Spinal cord (tissue), 10 donors: ENCODE data around the gene ZNF775. TPM values are rescaled to one million over a fixed set of nuclear protein-coding genes. Genes with fewer than 3 reads are reported as not detected.

Source experiments
- DNase-seq, 6 donors: peaks; one replicate each; pipeline versions ENCODE4 v3.0.0 to v3.0.0-alpha.2; 2013 to 2015; ENCODE audit warnings: low spot score in 6 of 6, low read depth in 4 of 6
- H3K27ac ChIP-seq: one replicate; pipeline ENCODE4 v1.5.1; 2013; ENCODE audit warnings: low read depth, low read length, control low read depth
- H3K27me3 ChIP-seq: one replicate; pipeline ENCODE4 v1.6.1; 2013; ENCODE audit warnings: low read length; ENCODE audit not compliant: control insufficient read depth, insufficient read depth
- H3K36me3 ChIP-seq: one replicate; pipeline ENCODE4 v1.6.1; 2013; ENCODE audit warnings: low read length; ENCODE audit not compliant: control insufficient read depth, insufficient read depth
- H3K4me1 ChIP-seq: one replicate; pipeline ENCODE4 v1.6.1; 2013; ENCODE audit warnings: low read length; ENCODE audit not compliant: control insufficient read depth, insufficient read depth
- H3K4me3 ChIP-seq: one replicate; pipeline ENCODE4 v1.5.1; 2013; ENCODE audit warnings: low read depth, low read length, control low read depth
- H3K9me3 ChIP-seq: one replicate; pipeline ENCODE4 v1.6.1; 2013; ENCODE audit warnings: low read length; ENCODE audit not compliant: control insufficient read depth, insufficient read depth
- WGBS: methylation state at CpG from one replicate; pipeline ENCODE4 v1.1.5; 2013; ENCODE audit warnings: missing lambda C conversion rate; ENCODE audit not compliant: insufficient coverage; 5-methylcytosine and 5-hydroxymethylcytosine counted together
- polyA plus RNA-seq, 2 donors: library from polyadenylated mRNA; unstranded; fragments of 120-200 nt; gene quantifications; one replicate each; pipeline ENCODE4 v1.2.1, GENCODE V29; 2013; ENCODE audit not compliant: insufficient read length in 2 of 2
- total RNA-seq, 2 donors: library from RNA; depleted of rRNA in 1 of 2; stranded (reverse); fragments of 120-200 nt in 1 of 2; fragments of >200 nt in 1 of 2; gene quantifications; one replicate each; pipeline versions ENCODE4 v1.2.3 to v1.2.4, GENCODE V29; 2013 to 2014
- donor health status: healthy.

Gene ZNF775
- total and polyA plus RNA-seq, 4 donors, result 7.3 to 19.1 (median 14.0) TPM

GRCh38 chr7:150403376-150404171, 24.4 kb downstream of the ZNF775 start:
- H3K4me3 ChIP-seq, result no peak overlapping the region
- H3K4me1 ChIP-seq, result peaks cover 57% of the 10 kb centered on the region
- peaks cover 30% of the 10 kb centered on the region for H3K36me3 ChIP-seq
- no peak overlapping the region for H3K27ac ChIP-seq
- DNase-seq, result no peak
- H3K27me3 ChIP-seq, result no peaks in the 10 kb centered on the region
- no peaks in the 10 kb centered on the region for H3K9me3 ChIP-seq
- WGBS, result 70% methylated on average over 9 of the region's 13 CpGs

- Histone ChIP-seq H3K9me3 (no peaks in the 10 kb centered on the region), H3K4me3 (peak overlapping the region; percentile 71), H3K27me3 (no peaks in the 10 kb centered on the region), H3K27ac (peak overlapping the region; percentile 91), H3K36me3 (peaks cover 29% of the 10 kb centered on the region), H3K4me1 (peaks cover 53% of the 10 kb centered on the region)
- 52% methylated on average over 3 of the region's 16 CpGs for WGBS
- DNase-seq, result no peak
Observed at GRCh38 chr7:150404172-150404804, 25.2 kb downstream of the ZNF775 start.

GRCh38 chr7:150404805-150405583, 25.9 kb downstream of the ZNF775 start:
- Histone ChIP-seq H3K36me3 (peaks cover 32% of the 10 kb centered on the region), H3K4me1 (peaks cover 47% of the 10 kb centered on the region), H3K9me3 (no peaks in the 10 kb centered on the region), H3K27ac (peak overlapping the region; percentile 91), H3K4me3 (peak overlapping the region; percentile 71), H3K27me3 (no peaks in the 10 kb centered on the region)
- DNase-seq, result peak in 5 of 6 donors; percentile 69 to 95 (median 79)
- under 1% methylated on average over 86 of the region's 86 CpGs for WGBS

- peak in 1 of 6 donors; percentile 43 for DNase-seq
- WGBS, result 5% methylated on average over 35 of the region's 35 CpGs
- no peaks in the 10 kb centered on the region for H3K9me3 ChIP-seq
- peaks cover 37% of the 10 kb centered on the region for H3K36me3 ChIP-seq
- H3K4me1 ChIP-seq, result peaks cover 49% of the 10 kb centered on the region
- peak overlapping the region; percentile 87 for H3K27ac ChIP-seq
- no peaks in the 10 kb centered on the region for H3K27me3 ChIP-seq
- H3K4me3 ChIP-seq, result peak overlapping the region; percentile 71
Observed at GRCh38 chr7:150405584-150406311, 26.6 kb downstream of the ZNF775 start.

GRCh38 chr7:150406312-150406566, 27.1 kb downstream of the ZNF775 start:
- Histone ChIP-seq H3K27ac (peak overlapping the region; percentile 87), H3K4me1 (peaks cover 54% of the 10 kb centered on the region), H3K27me3 (no peaks in the 10 kb centered on the region), H3K4me3 (peak overlapping the region; percentile 71), H3K36me3 (peaks cover 38% of the 10 kb centered on the region), H3K9me3 (no peaks in the 10 kb centered on the region)
- 17% methylated on average over 2 of the region's 2 CpGs for WGBS
- no peak for DNase-seq

- DNase-seq, result peak in 1 of 6 donors; percentile 5
- Histone ChIP-seq H3K9me3 (no peaks in the 10 kb centered on the region), H3K27ac (peak overlapping the region; percentile 87), H3K4me3 (no peak overlapping the region), H3K36me3 (peaks cover 44% of the 10 kb centered on the region), H3K4me1 (peaks cover 59% of the 10 kb centered on the region), H3K27me3 (no peaks in the 10 kb centered on the region)
- 51% methylated on average over 7 of the region's 10 CpGs for WGBS
Observed at GRCh38 chr7:150406567-150407421, 27.7 kb downstream of the ZNF775 start.

GRCh38 chr7:150407588-150408392, 28.7 kb downstream of the ZNF775 start:
- no peak for DNase-seq
- Histone ChIP-seq H3K36me3 (peaks cover 49% of the 10 kb centered on the region), H3K4me3 (no peak overlapping the region), H3K27me3 (no peaks in the 10 kb centered on the region), H3K27ac (no peak overlapping the region), H3K4me1 (peaks cover 50% of the 10 kb centered on the region), H3K9me3 (no peaks in the 10 kb centered on the region)
- 91% methylated on average over 84 of the region's 91 CpGs for WGBS
